Measurements from ENCODE around the gene CCDC43. TPM values are rescaled to one million over a fixed set of nuclear protein-coding genes. Genes with fewer than 3 reads are reported as not detected.

CCDC43 gene
- total RNA-seq, 1 donor from 2014 or later = 15.5 TPM

GRCh38 chr17:44677136-44677535 lies 12.4 kb downstream of the CCDC43 start:
- Histone ChIP-seq H3K4me3 (no peak overlapping the region), H3K27me3 (no peaks in the 10 kb centered on the region), H3K36me3 (peaks cover 0 to 15% of the 10 kb centered on the region in 2 donors), H3K27ac (no peak overlapping the region), H3K9me3 (no peaks in the 10 kb centered on the region), H3K4me1 (no peaks in the 10 kb centered on the region)
- intact Hi-C loops (cut with DNase I) = no loop called here
- no peak for DNase-seq (ENCODE audit: extremely low spot score in 2 of 2)
- TF ChIP-seq CTCF (IDR thresholded peaks at IDR 0.05) (no peak), POLR2A (IDR thresholded peaks at IDR 0.05) (no peak), POLR2AphosphoS5 (IDR thresholded peaks at IDR 0.05; ENCODE audit: insufficient read depth in 1 of 2, low read depth in 1 of 2) (no peak)

GRCh38 chr17:44673893-44674292 lies 15.7 kb downstream of the CCDC43 start:
- intact Hi-C loops (cut with DNase I) = no loop called here

DNA sequence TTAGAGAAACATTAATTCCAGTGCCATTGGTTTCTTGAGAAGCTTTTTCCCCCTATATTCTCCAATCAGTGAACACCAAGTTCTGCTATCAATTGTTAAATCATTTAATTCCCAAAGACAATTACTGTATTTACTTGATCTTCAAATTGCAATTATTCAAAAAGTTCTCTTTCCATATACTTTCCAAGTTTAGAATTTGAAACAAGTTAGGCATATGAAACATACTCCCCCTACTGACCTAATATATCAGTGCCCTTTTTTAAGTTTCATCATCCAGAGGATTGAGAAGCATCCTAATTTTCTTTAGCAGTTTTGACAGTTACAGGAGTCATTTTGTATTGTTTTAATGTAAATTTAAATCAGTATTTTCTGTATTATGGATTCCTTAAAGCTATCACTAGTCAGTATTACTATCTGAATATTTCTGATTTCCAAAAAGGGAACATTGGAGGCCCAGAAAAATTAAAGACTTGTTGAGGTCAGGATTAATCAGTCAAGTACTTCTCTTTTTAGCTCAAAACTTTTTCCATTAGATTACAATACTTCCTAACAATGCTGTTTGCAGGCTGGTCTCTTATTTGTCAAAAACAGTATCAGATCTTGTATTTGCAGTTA lies 17.0 kb downstream of the CCDC43 start:
- DNase-seq (ENCODE audit: extremely low spot score in 2 of 2) = no peak
- Histone ChIP-seq H3K4me3 (no peak overlapping the region), H3K36me3 (no peaks in the 10 kb centered on the region), H3K27me3 (no peaks in the 10 kb centered on the region), H3K9me3 (no peaks in the 10 kb centered on the region), H3K27ac (no peak overlapping the region), H3K4me1 (no peaks in the 10 kb centered on the region)
- intact Hi-C loops (cut with DNase I) = no loop called here
- TF ChIP-seq POLR2A (IDR thresholded peaks at IDR 0.05) (no peak), CTCF (IDR thresholded peaks at IDR 0.05) (peak in 1 of 3 experiments; percentile 24)

More at GRCh38 chr17:44673893-44674292, 15.7 kb downstream of the CCDC43 start:
- H3K4me3 ChIP-seq = no peak overlapping the region
- no peaks in the 10 kb centered on the region for H3K9me3 ChIP-seq
- no peak for DNase-seq (ENCODE audit: extremely low spot score in 2 of 2)
- no peaks in the 10 kb centered on the region for H3K27me3 ChIP-seq
- H3K27ac ChIP-seq = no peak overlapping the region
- H3K4me1 ChIP-seq = no peaks in the 10 kb centered on the region
- TF ChIP-seq POLR2AphosphoS5 (IDR thresholded peaks at IDR 0.05; ENCODE audit: insufficient read depth in 1 of 2, low read depth in 1 of 2) = no peak
- TF ChIP-seq CTCF (IDR thresholded peaks at IDR 0.05) = no peak
- TF ChIP-seq POLR2A (IDR thresholded peaks at IDR 0.05) = no peak
- H3K36me3 ChIP-seq = no peaks in the 10 kb centered on the region

GRCh38 chr17:44666006-44666405 lies 23.6 kb downstream of the CCDC43 start:
- intact Hi-C loops (cut with DNase I) = no loop called here
- TF ChIP-seq POLR2AphosphoS5 (IDR thresholded peaks at IDR 0.05; ENCODE audit: insufficient read depth in 1 of 2, low read depth in 1 of 2) (no peak), POLR2A (IDR thresholded peaks at IDR 0.05) (no peak), CTCF (IDR thresholded peaks at IDR 0.05) (no peak)
- Histone ChIP-seq H3K4me1 (no peaks in the 10 kb centered on the region), H3K27ac (no peak overlapping the region), H3K27me3 (no peaks in the 10 kb centered on the region), H3K36me3 (no peaks in the 10 kb centered on the region), H3K9me3 (no peaks in the 10 kb centered on the region), H3K4me3 (no peak overlapping the region)
- DNase-seq (ENCODE audit: extremely low spot score in 2 of 2) = no peak

DNA sequence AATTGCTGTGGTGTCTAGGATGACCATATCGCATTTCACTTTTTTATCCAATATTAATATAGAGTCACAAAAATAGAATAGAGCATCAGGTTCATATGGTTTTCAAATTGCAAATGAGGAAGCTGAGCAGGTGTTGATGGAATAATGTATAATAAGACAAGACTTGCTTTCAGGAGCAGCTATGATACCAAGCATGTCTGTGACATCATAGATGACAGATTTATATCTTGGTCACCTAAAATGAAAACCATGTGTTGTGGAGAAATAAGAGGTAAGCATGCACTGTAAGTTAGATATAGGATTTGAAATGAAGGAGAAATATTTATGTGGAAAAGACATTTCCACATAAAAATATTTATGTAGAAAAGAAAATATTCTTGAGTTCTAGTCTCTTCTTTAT lies 24.7 kb downstream of the CCDC43 start:
- H3K4me3 ChIP-seq = no peak overlapping the region
- TF ChIP-seq POLR2AphosphoS5 (IDR thresholded peaks at IDR 0.05; ENCODE audit: insufficient read depth in 1 of 2, low read depth in 1 of 2) (no peak), CTCF (IDR thresholded peaks at IDR 0.05) (no peak), POLR2A (IDR thresholded peaks at IDR 0.05) (no peak)
- H3K9me3 ChIP-seq = no peaks in the 10 kb centered on the region
- H3K4me1 ChIP-seq = no peaks in the 10 kb centered on the region
- intact Hi-C loops (cut with DNase I) = no loop called here
- H3K36me3 ChIP-seq = no peaks in the 10 kb centered on the region
- no peak overlapping the region for H3K27ac ChIP-seq
- no peak for DNase-seq (ENCODE audit: extremely low spot score in 2 of 2)
- no peaks in the 10 kb centered on the region for H3K27me3 ChIP-seq
